Fibroblast of lung (primary cell): ENCODE results near the gene MAP3K7CL.

ENCODE experiments used
- CTCF ChIP-seq, 2 donors: IDR thresholded peaks in 1 of 2; conservative IDR thresholded peaks in 1 of 2; 1 replicate in 1 of 2; 2 replicates in 1 of 2; pipeline ENCODE4 v1.5.1; 2011 to 2012; ENCODE audit warnings: low read length in 2 of 2, control low read depth in 1 of 2, inconsistent platforms in 1 of 2, low read depth in 1 of 2, mild to moderate bottlenecking in 1 of 2
- EZH2 ChIP-seq: IDR thresholded peaks from 2 replicates; pipeline ENCODE4 v1.5.1; 2012; ENCODE audit warnings: low read length, control low read depth, mild to moderate bottlenecking; ENCODE audit errors: missing control alignments

- TF ChIP-seq CTCF (conservative IDR thresholded peaks at IDR 0.05 in 1 of 2, IDR thresholded peaks at IDR 0.05 in 1 of 2; ENCODE audit: low read depth in 1 of 2, low read length in 2 of 2) = peak in 1 of 2 donors; percentile 31
- no peak for TF ChIP-seq EZH2
Measured at GRCh38 chr21:29092102-29092959, 38.1 kb upstream of the MAP3K7CL start.
